Measurements from ENCODE around the gene NOXA1.
A peak's percentile ranks its signal among the peaks of the same experiment; 100 is the strongest.
"Not testable (repeated sequence)": the region's sequence is repeated elsewhere in the genome, so short reads cannot be mapped to it uniquely, and the experiment has no call there.

Gene NOXA1

DNA sequence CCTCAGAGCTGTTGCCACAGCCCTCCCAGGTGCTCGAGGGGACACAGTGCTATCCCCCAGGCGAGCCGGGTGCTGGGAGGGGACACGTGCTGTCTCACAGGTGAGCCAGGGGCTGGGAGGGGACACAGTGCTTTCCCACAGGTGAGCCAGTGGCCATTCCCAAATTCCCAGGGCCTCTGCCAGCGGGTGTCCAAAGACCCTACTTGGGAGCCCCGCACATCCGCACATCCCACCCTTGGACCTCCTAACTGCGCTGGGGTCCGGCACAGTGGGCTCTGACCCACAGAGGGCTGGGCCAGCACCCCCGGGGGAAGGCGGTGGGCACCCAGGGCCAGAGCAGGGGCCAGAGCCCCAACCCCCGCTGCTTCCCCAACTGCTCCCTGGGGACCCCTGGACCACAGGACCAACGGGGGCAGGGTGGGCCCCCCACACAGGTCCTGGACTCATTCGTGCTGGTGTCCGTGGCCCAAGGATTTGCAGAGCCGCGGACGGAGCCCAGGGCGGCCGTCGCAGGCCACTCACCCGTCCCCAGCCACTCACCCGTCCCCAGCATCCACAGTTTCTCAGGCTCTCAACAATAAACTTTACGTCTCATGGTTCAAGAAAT is 18.1 kb upstream of the NOXA1 start:
- no peak for DNase-seq

DNA sequence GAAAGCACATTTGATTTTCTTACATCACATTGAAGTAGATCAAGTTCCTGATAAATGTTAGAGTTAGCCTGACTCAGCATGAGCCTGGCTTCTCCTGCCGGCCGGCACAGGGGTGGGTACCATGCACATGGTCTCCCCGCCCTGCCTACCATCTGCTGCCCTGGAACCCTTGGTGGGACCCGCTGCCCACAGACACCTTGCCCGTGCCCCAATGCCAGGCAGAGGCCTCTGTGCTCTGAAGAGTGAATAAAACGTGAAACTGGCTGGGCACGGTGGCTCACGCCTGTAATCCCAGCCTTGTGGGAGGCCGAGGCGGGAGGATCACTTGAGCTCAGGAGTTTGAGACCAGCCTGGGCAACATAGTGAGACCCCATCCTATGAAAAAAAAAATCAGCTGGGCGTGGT is 17.5 kb upstream of the NOXA1 start:
- no peak for DNase-seq

- no peak for DNase-seq
These were observed 17.0 kb upstream of the NOXA1 start for GRCh38 chr9:137406085-137406760.

- peak in 41 of 51 donors; percentile 6 to 79 (median 46) for DNase-seq
These were observed 16.2 kb upstream of the NOXA1 start for GRCh38 chr9:137406876-137407589.

GRCh38 chr9:137407590-137408300 is 15.4 kb upstream of the NOXA1 start:
- DNase-seq = peak in 15 of 51 donors; percentile 16 to 48 (median 30)

DNA sequence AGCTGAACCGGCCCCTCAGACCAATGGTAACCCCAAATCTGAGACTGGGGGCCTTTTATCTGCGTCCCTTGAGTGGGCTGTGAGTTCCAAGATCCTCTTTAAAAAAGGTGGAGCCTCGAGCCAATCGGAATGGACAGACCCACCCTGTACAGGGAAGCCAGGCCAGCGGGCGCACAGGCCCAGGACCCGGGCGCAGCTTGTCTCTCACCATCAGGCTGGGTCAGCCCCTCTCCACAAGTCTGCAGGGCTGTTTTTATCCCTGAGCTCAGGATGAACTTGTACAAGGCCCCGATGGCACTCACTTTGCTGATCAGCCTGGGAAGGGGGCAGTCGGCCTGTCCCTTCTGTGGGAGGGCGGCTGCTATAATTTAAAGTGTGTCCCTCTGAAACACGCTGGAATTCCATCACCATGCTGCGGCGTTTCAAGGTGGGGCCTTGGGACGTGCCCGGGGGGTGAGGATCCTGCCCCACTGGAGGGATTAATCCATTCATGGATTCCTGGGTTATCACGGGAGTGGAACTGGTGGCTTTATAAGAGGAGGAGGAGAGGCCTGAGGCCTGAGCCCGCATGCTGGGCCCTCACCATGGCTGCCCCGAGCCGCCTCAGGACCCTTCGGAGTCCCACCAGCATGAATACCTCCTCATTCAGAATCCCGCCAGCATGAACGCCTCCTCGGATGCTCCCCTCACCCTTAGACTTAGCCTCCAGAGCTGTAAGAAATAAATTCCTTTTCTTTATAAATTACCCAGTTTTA is 14.4 kb upstream of the NOXA1 start:
- no peak for DNase-seq

DNA sequence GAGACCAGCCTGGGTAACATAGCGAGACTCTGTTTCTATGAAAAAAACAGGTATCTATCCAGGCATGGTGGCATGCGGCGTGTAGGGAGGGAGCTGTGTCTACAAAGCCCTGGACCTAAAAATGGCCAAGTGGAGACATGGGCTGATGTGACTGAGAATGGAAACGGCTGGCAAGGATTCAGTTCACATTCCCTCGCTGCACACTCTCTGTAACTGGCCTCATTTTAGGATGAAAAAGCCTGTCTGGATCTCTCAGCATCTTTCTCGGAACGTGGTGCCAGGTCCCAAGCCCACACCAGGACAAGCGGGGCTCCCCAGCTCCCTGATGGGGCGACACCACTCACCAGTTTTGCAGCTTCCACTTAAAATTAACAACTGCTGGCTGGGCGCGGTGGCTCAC is 13.7 kb upstream of the NOXA1 start:
- DNase-seq = peak in 1 of 51 donors; percentile 20

- not testable (repeated sequence) for DNase-seq
These were observed 12.8 kb upstream of the NOXA1 start for GRCh38 chr9:137410236-137410890.

DNA sequence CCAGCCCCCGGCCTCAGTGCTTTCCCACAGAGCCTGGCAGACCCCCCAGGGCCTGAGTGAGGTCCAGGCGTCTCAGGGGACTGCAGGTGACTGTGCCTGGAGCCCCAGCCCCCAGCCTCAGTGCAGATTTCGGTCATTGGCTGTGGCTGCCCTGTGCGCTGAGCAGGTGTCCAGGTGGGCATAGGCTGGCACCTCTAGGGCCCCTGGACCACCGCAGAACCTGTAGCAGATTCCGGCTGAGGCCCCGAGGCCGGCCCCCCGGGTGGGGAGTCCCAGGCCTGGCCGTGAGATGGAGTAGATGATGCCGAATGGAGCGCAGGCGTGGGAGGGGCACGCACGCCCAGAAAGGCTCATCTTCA is 12.3 kb upstream of the NOXA1 start:
- no peak for DNase-seq

DNA sequence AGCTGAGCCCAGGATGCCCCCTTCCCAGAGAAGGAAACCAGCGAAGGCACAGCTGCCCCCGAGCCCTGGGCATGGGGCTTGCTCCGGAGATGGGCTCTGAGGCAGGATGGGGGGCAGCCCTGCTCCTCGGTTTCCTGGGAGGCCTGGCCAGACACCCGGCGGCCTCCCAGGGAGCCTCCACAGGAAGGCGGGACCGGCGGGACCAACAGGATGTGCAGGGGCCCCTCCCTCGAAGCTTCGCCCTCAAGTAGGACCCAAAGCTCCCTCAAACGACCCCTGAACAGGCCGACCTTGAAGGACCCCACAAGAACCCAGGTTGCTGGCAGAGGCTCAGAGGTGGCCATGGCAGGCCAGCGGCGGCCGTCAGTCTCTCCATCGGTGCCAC is 11.9 kb upstream of the NOXA1 start:
- no peak for DNase-seq

- DNase-seq = peak in 5 of 51 donors; percentile 11 to 37 (median 29)
These were observed 11.4 kb upstream of the NOXA1 start for GRCh38 chr9:137411645-137412380.

GRCh38 chr9:137412431-137412830 is 10.8 kb upstream of the NOXA1 start:
- DNase-seq = no peak

DNA sequence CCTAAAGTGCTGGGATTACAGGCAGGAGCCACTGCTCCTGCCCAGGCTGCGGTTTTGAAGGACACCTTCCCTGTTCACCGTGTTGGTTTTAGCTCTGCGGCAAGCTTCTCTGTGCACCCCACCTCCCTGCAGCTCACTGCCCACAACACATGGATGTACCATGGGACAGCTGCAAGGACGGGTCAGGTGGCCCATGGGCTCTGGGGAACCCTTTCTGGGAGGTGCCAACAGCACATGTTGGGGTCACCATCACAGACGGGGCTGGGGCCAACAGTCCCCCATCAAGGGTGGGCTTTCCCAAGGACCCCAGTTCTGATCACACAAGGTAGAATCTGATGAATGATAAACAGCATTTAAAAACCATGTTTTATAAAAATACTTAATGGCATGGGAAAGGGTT is 7.7 kb upstream of the NOXA1 start:
- no peak for DNase-seq

DNA sequence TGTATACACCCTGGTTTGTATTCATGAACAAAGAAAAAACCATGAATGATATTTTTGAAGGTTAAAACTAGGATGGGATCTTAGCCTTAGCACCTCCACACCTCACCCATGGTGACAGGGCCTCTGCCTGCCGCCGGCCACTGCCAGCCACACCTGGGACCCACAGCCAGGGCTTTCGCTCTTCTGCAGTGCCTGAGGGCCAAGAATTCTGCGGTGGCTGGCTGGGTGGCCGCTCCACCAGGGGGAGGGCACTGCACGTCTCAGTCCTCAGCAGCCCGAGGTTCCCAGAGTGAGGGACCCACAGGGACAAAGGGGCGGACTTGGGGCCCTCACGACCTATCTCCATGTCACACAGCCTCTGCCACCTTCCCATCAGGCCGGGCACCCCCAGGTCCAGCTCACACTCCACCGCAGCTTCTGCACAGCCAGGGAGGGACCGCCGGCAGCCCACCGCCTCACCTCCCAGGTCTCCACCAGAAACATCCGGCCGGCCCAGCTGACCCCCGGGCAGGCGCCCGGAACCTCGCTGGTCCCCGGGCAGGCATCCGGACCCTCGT is 7.1 kb upstream of the NOXA1 start:
- no peak for DNase-seq

DNA sequence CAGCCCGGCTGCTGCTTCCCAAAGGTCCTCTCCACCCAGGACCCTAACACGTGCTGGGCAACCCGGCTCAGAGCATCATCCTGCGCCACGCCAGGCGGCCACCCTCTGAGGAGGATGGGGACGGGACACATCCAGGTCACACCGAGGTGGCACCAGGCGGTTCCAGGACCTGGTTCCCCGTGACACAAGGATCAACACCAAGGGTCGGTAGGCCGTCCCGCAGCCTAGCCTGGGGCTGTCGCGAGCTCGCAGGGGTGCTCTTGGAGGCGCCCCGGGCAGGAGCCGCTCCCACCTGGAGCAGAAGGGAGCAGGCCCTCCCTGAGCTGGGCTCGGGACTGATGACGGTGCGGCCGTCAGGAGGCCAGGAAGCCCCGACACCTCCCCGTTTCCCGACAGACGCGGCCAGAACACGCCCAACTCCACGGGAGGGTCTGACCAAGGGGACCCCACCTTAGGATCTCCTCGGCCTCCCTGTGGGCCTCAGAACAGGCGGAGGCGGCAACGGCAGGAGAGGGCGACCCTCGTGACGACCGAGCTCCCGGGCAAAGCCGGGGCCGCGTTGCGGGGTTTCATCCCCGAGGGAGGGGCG is 6.5 kb upstream of the NOXA1 start:
- DNase-seq = no peak

GRCh38 chr9:137417161-137418021 is 5.8 kb upstream of the NOXA1 start:
- DNase-seq = peak in 2 of 51 donors; percentile 33 to 55

- no peak for DNase-seq
These were observed 1.2 kb upstream of the NOXA1 start for GRCh38 chr9:137421838-137422603.
